ENCODE measurements around the gene RPP25L.

The RPP25L gene

DNA sequence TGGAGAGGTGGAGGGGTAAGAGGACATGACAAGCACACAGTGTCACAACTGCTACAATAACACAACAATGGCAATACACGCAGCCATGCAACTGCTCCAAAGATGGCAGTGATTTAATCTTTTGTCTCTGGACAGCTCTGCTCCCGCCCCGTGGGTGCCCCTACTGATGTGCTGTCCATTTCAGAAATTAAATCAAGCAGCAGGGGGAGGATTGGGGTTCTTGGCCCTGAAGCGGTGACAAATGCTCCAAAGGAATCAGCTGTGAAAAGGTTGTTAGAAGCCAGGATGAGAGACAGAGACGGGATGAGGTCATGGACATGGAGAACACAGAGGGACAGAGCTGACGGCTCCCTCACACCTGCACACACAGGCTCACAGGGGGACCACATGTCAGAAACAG, 44.9 kb downstream of the RPP25L start:
- TF ChIP-seq, protein P1, sequence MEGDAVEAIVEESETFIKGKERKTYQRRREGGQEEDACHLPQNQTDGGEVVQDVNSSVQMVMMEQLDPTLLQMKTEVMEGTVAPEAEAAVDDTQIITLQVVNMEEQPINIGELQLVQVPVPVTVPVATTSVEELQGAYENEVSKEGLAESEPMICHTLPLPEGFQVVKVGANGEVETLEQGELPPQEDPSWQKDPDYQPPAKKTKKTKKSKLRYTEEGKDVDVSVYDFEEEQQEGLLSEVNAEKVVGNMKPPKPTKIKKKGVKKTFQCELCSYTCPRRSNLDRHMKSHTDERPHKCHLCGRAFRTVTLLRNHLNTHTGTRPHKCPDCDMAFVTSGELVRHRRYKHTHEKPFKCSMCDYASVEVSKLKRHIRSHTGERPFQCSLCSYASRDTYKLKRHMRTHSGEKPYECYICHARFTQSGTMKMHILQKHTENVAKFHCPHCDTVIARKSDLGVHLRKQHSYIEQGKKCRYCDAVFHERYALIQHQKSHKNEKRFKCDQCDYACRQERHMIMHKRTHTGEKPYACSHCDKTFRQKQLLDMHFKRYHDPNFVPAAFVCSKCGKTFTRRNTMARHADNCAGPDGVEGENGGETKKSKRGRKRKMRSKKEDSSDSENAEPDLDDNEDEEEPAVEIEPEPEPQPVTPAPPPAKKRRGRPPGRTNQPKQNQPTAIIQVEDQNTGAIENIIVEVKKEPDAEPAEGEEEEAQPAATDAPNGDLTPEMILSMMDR (IDR thresholded peaks at IDR 0.05; ENCODE audit: insufficient read depth, low read depth, low read length, missing control alignments), result no peak
- no peak overlapping the region for H3K4me3 ChIP-seq (ENCODE audit: low read depth, low read length)
- no peak for DNase-seq (ENCODE audit: low read depth)

DNA sequence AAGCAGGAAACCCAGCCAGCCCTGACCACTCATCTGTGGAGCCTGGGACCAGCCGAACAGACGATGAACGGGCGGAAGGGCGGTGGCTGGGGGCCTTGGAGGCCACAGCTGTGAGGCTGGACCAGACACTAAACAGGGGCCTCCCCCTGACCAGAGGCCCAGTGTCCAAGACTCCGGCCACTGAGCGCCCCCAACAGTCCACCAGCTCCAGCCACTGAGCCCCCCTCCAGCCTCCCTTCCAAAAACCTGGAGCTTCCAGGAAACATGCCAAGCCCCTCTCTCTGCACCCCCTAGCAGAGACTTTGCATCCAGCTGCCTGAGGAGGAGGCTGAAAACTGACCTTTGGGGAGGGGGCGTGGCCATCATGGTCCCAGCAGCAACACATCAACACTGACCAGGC, 45.6 kb downstream of the RPP25L start:
- H3K4me3 ChIP-seq (ENCODE audit: low read depth, low read length), result no peak overlapping the region
- TF ChIP-seq, protein P1 (IDR thresholded peaks at IDR 0.05; ENCODE audit: insufficient read depth, low read depth, low read length, missing control alignments), result no peak
- no peak for DNase-seq (ENCODE audit: low read depth)

DNA sequence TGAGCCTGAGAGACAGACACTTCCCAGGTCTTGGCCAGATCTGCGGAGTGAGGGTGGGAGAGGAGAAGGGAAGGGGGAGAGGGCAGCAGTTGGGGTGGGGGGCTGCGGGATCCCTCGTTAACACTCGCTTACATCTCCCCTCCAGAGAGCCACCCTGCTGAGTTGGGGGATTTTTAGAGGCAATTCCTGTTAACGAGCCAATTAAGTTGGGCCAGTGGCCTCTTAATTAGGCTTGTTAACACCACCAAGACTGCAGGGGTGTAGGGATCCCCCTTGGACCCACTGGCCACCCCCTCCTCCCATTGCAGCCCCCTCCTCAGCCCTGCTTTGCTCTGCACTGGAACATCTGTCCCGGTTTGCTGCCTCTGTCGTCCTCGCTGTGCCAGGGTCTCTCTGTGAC, 46.0 kb downstream of the RPP25L start:
- no peak overlapping the region for H3K4me3 ChIP-seq (ENCODE audit: low read depth, low read length)
- TF ChIP-seq, protein P1 (IDR thresholded peaks at IDR 0.05; ENCODE audit: insufficient read depth, low read depth, low read length, missing control alignments), result no peak
- no peak for DNase-seq (ENCODE audit: low read depth)

DNA sequence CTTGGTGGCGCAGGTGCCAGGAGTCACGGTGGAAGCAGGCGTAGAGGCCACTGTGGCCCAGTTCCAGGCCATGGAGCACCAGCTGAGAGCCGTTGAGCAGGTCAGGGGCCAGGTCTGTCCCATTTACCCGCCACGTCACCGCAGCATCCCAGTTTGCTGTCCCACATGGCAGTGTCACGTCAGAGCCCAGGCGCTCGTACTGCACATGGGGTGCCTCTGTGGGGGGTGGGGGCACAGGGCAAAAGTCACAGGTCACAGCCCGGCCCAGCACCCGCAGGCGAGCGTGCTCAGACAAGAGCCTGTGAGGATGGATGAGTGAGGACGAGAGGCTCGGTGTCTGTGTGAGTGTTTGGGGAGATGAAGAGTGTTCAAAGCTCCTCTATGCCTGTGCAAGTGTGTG, 47.3 kb downstream of the RPP25L start:
- TF ChIP-seq, protein P1 (IDR thresholded peaks at IDR 0.05; ENCODE audit: insufficient read depth, low read depth, low read length, missing control alignments), result no peak
- no peak for DNase-seq (ENCODE audit: low read depth)
- no peak overlapping the region for H3K4me3 ChIP-seq (ENCODE audit: low read depth, low read length)

DNA sequence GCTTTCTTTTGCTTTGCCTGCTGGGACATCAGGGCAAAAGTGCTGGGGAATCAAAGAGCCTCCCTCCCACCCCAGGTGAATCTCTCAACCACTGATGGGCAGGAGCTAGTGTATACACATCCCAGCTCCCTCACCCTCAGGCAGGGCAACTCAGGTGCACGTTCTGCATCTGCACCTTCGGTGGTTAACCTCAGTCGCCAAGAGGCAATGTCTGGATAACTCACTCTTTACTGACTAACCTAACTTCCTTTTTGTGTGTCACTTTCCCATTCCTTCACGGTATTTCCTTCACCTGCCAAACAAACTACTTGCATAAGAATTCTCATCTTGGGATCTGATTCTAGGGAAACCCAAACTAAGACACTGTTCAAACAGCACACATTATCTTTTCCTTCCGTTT, 48.6 kb downstream of the RPP25L start:
- DNase-seq (ENCODE audit: low read depth), result no peak
- TF ChIP-seq, protein P1 (IDR thresholded peaks at IDR 0.05; ENCODE audit: insufficient read depth, low read depth, low read length, missing control alignments), result no peak

DNA sequence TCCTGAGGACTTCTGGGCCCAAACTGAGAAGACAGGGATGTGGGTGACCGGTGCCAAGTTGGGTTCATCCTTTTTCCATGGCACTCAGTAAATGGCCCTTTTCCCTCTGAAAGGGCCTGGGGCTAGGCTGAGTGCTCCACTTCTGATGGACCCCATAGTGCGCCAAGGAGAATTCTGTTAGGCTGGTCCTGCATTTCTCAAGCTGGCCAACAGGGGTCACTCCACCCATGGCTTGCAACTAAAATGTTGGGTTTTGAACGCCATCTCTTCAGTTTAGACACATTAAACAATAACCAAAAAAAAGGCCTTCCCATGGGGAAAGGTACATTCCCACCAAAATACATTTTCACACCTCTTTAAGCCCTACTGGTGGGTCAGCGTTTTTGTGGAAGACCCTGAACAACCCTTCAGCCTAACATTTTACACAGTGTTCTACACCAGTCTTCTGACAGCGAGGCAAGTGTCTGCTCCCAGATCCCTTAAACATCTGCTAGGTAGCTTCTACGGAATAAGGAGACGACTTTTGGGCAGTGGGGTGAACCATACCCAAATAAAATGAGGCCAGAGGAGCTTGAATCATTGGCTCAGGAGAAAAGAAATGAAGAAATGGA, 49.7 kb downstream of the RPP25L start:
- TF ChIP-seq, protein P1 (IDR thresholded peaks at IDR 0.05; ENCODE audit: insufficient read depth, low read depth, low read length, missing control alignments), result peak; percentile 71
- no peak overlapping the region for H3K4me3 ChIP-seq (ENCODE audit: low read depth, low read length)
- DNase-seq (ENCODE audit: low read depth), result peak; percentile 38

More for the DNA sequence above, 48.6 kb downstream of the RPP25L start:
- H3K4me3 ChIP-seq (ENCODE audit: low read depth, low read length), result no peak overlapping the region

DNA sequence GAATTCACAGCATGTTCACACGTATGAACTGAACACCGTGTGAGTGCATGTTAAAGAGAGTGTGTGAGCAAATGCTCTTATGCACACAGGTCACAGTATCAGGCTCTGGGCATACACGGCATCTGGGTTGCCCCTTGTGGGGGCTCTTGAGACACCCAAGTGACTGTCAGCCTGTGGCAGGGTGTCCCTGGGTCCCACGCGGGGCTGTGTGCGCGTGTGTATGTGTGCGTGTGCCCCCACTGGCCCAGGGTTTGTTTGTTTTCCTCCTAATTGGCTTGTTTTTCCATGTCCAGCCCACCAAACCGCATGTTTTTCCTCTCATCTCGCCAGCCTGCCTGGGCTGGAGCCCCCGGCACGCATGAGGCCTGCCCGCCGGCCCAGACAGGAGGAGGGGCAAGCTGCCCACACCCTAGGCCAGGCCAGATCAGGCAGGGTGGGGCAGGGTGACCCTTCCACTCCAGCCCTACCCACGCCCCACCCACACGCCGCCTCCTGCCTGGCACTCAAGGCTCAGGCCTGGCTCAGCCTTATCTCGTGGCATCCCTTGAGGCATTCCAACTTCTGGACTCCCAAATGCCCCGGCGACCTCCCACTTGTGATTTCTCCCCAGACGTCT, 51.2 kb downstream of the RPP25L start:
- H3K4me3 ChIP-seq (ENCODE audit: low read depth, low read length), result no peak overlapping the region
- DNase-seq (ENCODE audit: low read depth), result no peak
- TF ChIP-seq, protein P1 (IDR thresholded peaks at IDR 0.05; ENCODE audit: insufficient read depth, low read depth, low read length, missing control alignments), result no peak

Measured in GM12865 (cell line).